OCI-LY1 (cell line): ENCODE measurements around the gene PPP1R7.

ENCODE experiments used
- H2AFZ ChIP-seq: fragments of 200-600 bp; sonication (generic), shearing (Covaris generic); 2 replicates; pipeline ENCODE4 v1.6.0; 2014; ENCODE audit warnings: antibody characterized with exemption, mild to moderate bottlenecking, low read length
- H3F3A ChIP-seq: fragments of 200-600 bp; sonication (generic), shearing (Covaris generic); 2 replicates; pipeline ENCODE4 v1.6.0; 2014; ENCODE audit warnings: mild to moderate bottlenecking, antibody characterized with exemption, low read length, moderate library complexity; ENCODE audit not compliant: insufficient read depth
- H3K27ac ChIP-seq: fragments of 200-600 bp; sonication (generic); 2 replicates; pipeline ENCODE4 v1.5.1; 2014; ENCODE audit warnings: low read length, mixed run types, mild to moderate bottlenecking, low read depth; ENCODE audit not compliant: poor library complexity, severe bottlenecking
- H3K27me3 ChIP-seq: fragments of 200-600 bp; sonication (generic); 2 replicates; pipeline ENCODE4 v1.6.0; 2014; ENCODE audit warnings: antibody characterized with exemption, mild to moderate bottlenecking, low read length, moderate library complexity; ENCODE audit not compliant: insufficient read depth
- H3K36me3 ChIP-seq: fragments of 200-600 bp; sonication (generic); 2 replicates; pipeline ENCODE4 v1.6.1; 2014; ENCODE audit warnings: mild to moderate bottlenecking, antibody characterized with exemption, low read length, moderate library complexity, mixed read lengths; ENCODE audit not compliant: insufficient read depth
- H3K4me1 ChIP-seq: fragments of 200-600 bp; sonication (generic); 2 replicates; pipeline ENCODE4 v1.5.1; 2014; ENCODE audit warnings: mild to moderate bottlenecking, low read length, moderate library complexity; ENCODE audit not compliant: insufficient read depth, severe bottlenecking
- H3K4me2 ChIP-seq: fragments of 200-600 bp; sonication (generic), shearing (Covaris generic); 2 replicates; pipeline ENCODE4 v1.6.1; 2014; ENCODE audit warnings: low read length
- H3K4me3 ChIP-seq: fragments of 200-600 bp; sonication (generic); 2 replicates; pipeline ENCODE4 v1.5.1; 2014; ENCODE audit warnings: low read length, low read depth, mild to moderate bottlenecking, mixed read lengths; ENCODE audit not compliant: poor library complexity, severe bottlenecking
- H3K79me2 ChIP-seq: fragments of 200-600 bp; shearing (Covaris generic); 2 replicates; pipeline ENCODE4 v1.6.1; 2016; ENCODE audit warnings: mixed run types, low read length, mixed read lengths; ENCODE audit not compliant: insufficient read depth
- H3K9ac ChIP-seq: fragments of 200-600 bp; sonication (generic), shearing (Covaris generic); 2 replicates; pipeline ENCODE4 v1.6.1; 2014; ENCODE audit warnings: mild to moderate bottlenecking, low read length, mixed read lengths
- H3K9me2 ChIP-seq: fragments of 200-600 bp; sonication (generic), shearing (Covaris generic); 2 replicates; pipeline ENCODE4 v1.6.1; 2014; ENCODE audit warnings: low read depth, mild to moderate bottlenecking, low read length, mixed read lengths
- H3K9me3 ChIP-seq: fragments of 200-600 bp; shearing (Covaris generic); 2 replicates; pipeline ENCODE4 v1.6.1; 2014; ENCODE audit warnings: low read length, mixed read lengths
- H4K20me1 ChIP-seq: fragments of 200-600 bp; sonication (generic), shearing (Covaris generic); 2 replicates; pipeline ENCODE4 v1.6.0; 2016; ENCODE audit warnings: mild to moderate bottlenecking, low read length; ENCODE audit not compliant: insufficient read depth
- CTCF ChIP-seq: fragments of 200-600 bp; sonication (generic), shearing (Covaris generic); IDR thresholded peaks from 2 replicates; pipeline ENCODE4 v1.5.1; 2017; ENCODE audit warnings: mild to moderate bottlenecking, antibody characterized with exemption, low read length, moderate library complexity, mixed read lengths
- EZH2 ChIP-seq: fragments of 200-600 bp; sonication (generic), shearing (Covaris generic); IDR thresholded peaks from 2 replicates; pipeline ENCODE4 v1.8.0; 2017; ENCODE audit warnings: borderline replicate concordance, mixed run types, mild to moderate bottlenecking, antibody characterized with exemption, low read length, moderate library complexity, mixed read lengths

Gene PPP1R7

GRCh38 chr2:241160318-241160717 is 10.1 kb downstream of the PPP1R7 start:
- Histone ChIP-seq H3K27ac (no peak overlapping the region), H3K9me3 (no peaks in the 10 kb centered on the region), H3K4me1 (no peaks in the 10 kb centered on the region), H3K4me2 (no peak overlapping the region), H3F3A (no peaks in the 10 kb centered on the region), H3K9ac (no peak overlapping the region), H2AFZ (no peak overlapping the region), H3K4me3 (no peak overlapping the region), H4K20me1 (no peaks in the 10 kb centered on the region), H3K79me2 (no peaks in the 10 kb centered on the region), H3K27me3 (no peaks in the 10 kb centered on the region), H3K9me2 (no peaks in the 10 kb centered on the region), H3K36me3 (peaks cover 74% of the 10 kb centered on the region)
- TF ChIP-seq CTCF: no peak
- TF ChIP-seq EZH2: no peak

DNA sequence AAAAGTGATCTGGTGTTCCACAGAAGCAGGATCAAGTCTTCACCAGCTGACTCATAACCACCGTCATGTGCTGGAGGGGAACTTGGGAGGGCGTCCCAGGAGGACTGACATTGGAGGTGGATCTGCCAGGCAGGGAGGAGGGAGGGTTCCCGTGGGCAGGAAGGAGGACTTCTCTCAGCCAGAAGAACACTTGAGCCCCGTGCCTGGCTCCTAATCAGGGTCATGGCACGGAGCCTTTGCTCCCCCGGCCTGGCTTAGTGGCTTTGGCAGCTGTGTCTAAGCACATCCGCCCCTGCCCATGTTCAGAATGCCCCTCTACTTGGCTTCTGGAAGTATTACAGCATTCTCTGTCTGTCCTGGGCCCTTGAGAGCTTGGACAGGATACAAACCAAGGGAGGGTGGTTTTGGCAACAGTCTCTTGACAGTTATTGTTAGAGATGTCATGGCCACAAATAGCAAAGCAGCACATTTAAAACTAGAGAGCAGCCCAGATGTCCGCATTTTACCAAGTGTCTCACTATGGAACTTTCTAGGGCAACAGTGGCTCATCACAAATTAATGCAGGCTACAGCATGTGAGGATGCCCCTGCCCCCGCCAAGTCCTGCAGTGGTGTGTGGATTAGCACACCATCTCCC is 11.5 kb downstream of the PPP1R7 start:
- no peak overlapping the region for H2AFZ ChIP-seq
- no peaks in the 10 kb centered on the region for H3K9me3 ChIP-seq
- no peaks in the 10 kb centered on the region for H3K9me2 ChIP-seq
- no peaks in the 10 kb centered on the region for H3K27me3 ChIP-seq
- TF ChIP-seq CTCF (no peak), EZH2 (no peak)
- no peak overlapping the region for H3K9ac ChIP-seq
- H3K4me3 ChIP-seq: no peak overlapping the region
- H3K36me3 ChIP-seq: peaks cover 84% of the 10 kb centered on the region
- no peaks in the 10 kb centered on the region for H3K4me1 ChIP-seq
- no peaks in the 10 kb centered on the region for H4K20me1 ChIP-seq
- H3K4me2 ChIP-seq: no peak overlapping the region
- H3F3A ChIP-seq: no peaks in the 10 kb centered on the region
- H3K27ac ChIP-seq: no peak overlapping the region
- H3K79me2 ChIP-seq: no peaks in the 10 kb centered on the region

DNA sequence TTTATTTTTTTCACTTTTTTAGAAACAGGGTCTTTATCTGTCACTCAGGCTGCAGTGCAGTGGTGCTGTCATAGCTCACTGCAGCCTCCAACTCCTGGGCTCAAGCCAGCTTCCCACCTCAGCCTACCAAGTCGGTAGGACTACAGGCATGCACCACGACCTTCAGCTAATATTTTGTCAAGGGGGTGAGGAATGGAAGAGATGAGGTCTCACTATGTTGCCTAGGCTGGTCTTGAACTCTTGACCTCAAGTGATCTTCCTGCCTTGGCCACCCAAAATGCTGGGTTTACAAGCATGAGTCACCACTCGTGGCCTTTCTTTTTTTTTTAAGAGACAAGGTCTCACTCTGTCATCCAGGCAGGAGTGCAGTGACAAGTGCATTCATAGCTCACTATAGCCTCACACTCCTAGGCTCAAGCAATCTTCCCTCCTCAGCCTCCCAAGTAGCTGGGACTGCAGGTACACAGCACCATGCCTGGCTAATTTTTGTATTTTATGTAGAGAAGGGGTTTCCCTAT is 13.4 kb downstream of the PPP1R7 start:
- no peak for TF ChIP-seq EZH2
- no peak for TF ChIP-seq CTCF
- no peaks in the 10 kb centered on the region for H3K9me2 ChIP-seq
- no peaks in the 10 kb centered on the region for H3K27me3 ChIP-seq
- no peaks in the 10 kb centered on the region for H3K9me3 ChIP-seq
- no peak overlapping the region for H2AFZ ChIP-seq
- H3K79me2 ChIP-seq: no peaks in the 10 kb centered on the region
- no peak overlapping the region for H3K9ac ChIP-seq
- H3F3A ChIP-seq: no peaks in the 10 kb centered on the region
- no peak overlapping the region for H3K27ac ChIP-seq
- H3K4me3 ChIP-seq: no peak overlapping the region
- no peak overlapping the region for H3K4me2 ChIP-seq
- H3K4me1 ChIP-seq: no peaks in the 10 kb centered on the region
- peaks cover 81% of the 10 kb centered on the region for H3K36me3 ChIP-seq
- H4K20me1 ChIP-seq: no peaks in the 10 kb centered on the region
